Measurements from ENCODE around the gene ANKLE1. TPM values are rescaled to one million over a fixed set of nuclear protein-coding genes. Genes with fewer than 3 reads are reported as not detected.

ANKLE1 gene
- total RNA-seq, 1 experiment from 2014 or later = 0.60 TPM

DNA sequence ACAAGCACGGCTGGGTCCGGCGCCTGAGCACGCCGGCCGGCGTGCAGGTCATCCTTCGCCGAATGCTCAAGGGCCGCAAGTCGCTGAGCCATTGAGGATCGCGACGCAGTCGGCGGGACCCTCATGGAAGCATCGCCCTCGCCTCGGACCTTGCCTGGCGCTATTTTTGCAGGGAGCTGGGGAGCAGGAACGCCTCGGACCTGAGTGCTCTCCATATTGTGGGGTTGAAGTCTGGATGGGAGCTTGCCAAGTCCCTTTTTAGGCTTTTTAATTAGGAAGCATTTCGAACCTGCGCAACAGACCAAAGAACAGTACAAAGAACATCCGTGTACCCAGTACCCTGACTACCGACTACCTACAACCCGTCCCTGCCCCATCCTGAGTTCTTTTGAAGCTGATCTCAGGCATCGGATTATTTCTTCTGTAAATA, 24.6 kb downstream of the ANKLE1 start:
- DNase-seq (ENCODE audit: low spot score) = no peak

GRCh38 chr19:17307876-17308377, 26.2 kb downstream of the ANKLE1 start:
- DNase-seq (ENCODE audit: low spot score) = no peak

- DNase-seq (ENCODE audit: low spot score) = peak; percentile 100
Observed at GRCh38 chr19:17309198-17309964, 27.7 kb downstream of the ANKLE1 start, which contains the start of gene DDA1. Gene DDA1 (plus strand): TSS chr19:17309563. CDS start chr19:17309655, 92 bp downstream.

DNA sequence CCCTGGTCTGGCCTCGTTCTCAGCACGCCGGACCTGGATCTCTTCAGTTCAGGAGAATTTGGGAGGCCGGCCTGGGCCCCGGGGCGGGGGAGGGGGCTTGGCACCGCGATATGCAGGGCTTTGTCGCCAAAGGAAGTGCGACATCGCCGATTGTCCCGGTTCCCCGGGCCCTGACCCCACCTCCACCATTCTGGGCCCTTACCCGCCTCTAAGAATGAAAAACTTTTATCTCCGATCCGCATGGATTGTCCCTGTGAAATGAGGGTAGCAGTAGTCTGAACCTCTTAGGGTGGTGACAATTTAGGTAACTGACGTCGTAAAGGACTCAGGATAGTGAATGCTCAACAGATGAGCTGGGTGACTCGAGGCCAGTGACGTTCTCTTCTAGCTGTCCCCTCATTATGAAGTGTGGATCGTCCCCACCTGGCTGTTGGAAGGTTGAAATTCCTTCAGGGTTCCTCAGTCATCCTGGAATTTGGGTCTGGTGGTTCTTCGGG, 28.3 kb downstream of the ANKLE1 start:
- DNase-seq (ENCODE audit: low spot score) = no peak

DNA sequence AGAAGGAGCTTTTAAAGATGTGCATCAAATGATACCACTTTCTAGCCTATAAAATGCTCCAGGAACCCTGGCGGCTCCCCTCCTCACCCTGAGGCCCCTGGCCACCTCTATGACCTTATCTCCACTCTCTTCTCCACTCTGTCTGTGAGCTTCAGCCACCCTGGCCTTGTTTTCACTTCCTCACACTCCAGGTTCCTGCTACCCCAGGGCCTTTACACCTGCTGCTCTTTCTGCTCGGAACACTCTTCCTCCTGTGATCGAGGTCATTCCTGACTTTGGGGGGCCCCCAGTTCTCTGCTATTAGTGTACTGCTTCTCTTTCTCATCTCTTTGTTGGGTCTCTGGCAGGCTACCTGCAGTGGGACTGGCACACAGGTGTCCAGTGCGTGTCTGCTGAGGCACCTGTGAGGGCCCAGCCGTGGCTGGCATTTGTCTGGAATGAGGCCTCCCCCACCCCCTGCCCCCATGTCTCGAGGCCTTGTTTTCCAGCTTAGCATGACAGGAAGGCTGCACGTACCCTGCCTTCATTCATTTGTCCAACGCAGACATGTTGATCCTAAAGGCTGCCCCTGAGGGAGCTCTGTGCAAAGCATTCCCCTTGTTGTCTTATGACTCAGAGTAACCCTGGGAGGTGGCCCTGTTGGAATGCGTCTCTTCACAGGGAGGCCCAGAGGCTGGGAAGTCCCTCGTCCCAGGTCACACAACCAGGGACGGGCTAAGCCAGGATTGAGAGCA, 29.9 kb downstream of the ANKLE1 start:
- peak; percentile 93 for DNase-seq (ENCODE audit: low spot score)

DNA sequence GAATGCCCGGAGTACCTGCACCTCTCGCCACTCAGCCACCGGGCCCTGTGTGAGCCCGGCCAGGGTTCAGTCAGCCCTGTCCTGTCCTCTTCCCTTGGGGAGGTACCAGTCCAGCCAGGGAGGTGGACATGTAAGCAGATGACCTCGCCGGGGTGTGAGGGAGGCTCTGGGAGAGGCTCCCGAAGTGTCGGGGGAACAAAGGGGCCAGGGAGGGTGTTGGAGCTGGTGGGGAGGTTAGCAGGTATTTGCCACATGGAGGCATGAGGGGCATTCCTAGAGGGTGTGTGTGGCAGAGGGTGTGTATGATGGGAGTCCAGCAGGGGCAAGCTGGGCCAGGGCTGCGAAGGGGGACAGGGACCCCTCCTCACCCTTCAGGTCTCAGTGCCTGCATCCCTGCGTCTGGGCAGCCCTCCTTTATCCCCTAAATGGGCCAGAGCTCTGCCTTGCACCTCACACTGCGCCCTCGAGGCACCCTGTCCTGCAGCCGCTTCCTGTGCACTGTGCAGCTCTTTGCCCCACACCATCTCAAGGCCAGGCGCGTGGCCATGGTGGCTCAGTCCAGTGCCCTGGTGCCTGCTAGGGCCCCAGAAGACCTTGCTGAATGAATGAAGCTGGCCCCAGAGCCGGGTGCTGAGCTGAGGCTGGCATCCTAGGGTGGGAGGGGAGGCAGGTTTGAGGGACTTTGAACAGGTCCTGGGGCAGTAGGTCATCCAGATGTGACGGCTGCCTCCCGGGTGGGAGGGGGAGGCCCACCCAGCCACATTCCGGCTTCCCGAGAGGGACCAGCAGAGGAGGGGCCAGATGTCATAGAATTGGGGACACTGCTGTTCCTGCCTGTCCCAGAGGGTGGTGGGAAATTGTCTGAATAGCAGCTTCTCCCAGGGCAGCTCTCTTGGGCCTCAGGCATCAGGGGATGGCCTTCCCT, 30.8 kb downstream of the ANKLE1 start:
- DNase-seq (ENCODE audit: low spot score) = no peak

DNA sequence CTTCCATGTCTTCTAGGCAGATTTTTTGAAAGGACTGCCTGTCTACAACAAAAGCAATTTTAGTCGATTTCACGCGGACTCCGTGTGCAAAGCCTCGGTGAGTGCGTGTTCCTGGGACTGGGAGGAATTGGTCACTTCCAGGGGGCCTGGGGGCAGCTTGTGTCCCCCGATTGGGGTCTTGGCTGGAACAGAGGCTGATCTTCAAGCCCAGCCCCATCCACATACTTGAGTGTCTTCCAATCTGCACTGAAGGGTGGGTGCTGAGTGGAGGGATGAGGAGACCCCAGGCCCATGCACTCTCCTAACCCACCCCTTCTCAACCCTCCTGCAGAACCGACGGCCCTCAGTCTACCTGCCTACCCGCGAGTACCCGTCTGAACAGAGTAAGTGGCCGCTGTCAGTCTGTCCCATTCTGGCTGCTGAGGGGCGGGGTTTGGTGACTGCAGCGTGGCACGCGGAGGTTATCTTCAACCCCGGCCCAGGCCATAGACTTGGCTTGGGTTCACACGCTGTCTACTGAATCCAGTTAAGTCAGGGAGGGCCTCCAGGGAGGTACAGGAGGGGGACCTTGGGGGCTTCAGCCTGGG, 32.4 kb downstream of the ANKLE1 start:
- no peak for DNase-seq (ENCODE audit: low spot score)

- DNase-seq (ENCODE audit: low spot score) = no peak
Observed at GRCh38 chr19:17318966-17319365, 37.3 kb downstream of the ANKLE1 start.

DNA sequence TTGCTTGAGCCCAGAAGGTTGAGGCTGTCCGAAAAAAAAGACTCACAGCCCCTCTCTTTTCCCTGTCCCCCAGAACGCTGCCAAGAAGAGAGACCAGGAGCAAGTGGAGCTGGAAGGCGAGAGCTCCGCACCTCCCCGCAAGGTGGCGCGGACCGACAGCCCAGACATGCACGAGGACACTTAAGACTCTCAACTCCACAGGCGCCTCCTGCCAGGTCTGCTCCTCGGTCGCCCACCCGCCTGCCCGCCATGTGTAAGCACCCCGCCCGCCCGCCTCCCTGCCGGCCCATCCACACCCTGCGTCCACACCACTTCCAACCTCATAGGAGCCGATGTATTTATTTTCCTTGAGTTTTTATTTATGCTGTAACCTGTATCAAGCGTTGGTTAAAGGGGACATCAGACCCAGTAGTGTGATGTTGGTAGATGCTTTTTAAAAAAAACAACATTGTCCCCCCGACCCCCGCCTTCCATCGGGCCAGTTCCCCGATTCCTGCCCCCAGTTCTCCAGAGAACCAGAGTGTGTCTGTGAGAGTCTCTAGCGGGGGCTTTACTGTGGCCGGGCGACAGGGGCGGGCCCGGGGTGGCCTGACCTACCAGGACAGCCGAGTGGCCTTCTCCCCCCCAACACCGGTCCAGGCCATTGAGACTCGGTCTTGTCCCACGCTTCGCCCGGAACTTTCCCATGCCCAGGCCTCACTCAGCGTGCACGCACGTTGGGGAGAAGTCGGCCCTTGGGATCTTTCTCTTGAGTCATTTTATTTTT, 38.0 kb downstream of the ANKLE1 start:
- DNase-seq (ENCODE audit: low spot score) = no peak

DNA sequence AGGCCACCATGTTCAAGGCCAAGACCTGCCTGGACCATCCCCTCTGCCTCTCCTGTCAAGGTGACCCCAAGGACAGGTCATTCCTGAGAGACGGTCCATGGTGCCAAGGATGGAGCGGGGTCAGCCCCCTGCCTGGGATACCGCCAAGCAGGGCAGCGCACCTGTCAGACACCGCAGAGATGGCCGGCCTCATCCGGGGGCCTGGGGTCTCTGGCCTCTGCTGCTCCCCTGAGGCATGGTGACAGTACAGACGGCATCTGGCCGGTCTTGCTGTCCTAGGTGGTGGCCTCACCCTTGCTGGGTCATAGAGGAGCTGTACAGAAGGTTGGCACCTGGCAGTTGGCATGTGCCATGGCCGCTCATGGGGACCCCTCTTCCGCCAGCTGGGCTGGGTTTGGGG, 38.7 kb downstream of the ANKLE1 start:
- DNase-seq (ENCODE audit: low spot score) = no peak

GRCh38 chr19:17321655-17322489, 40.2 kb downstream of the ANKLE1 start:
- DNase-seq (ENCODE audit: low spot score) = no peak

DNA sequence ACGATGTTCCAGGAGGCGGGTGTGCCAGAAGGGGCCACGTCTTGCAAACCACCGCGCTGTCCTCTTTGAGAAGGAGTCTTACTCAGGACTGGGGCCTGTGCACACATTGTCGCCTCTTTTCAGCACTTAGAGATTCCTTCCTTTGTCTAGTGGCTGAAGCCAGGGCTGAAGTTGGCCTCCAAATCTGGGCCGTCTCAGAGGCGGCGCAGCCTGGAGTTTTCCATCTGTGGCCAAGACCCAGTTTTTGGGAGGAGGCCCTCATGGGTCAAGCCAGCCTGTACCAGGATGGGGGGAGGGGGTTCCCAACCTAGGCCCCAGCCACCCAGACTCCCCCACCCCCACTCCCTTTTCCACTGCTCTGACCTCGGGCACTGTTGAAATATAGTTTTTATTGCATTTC, 41.2 kb downstream of the ANKLE1 start:
- DNase-seq (ENCODE audit: low spot score) = no peak

DNA sequence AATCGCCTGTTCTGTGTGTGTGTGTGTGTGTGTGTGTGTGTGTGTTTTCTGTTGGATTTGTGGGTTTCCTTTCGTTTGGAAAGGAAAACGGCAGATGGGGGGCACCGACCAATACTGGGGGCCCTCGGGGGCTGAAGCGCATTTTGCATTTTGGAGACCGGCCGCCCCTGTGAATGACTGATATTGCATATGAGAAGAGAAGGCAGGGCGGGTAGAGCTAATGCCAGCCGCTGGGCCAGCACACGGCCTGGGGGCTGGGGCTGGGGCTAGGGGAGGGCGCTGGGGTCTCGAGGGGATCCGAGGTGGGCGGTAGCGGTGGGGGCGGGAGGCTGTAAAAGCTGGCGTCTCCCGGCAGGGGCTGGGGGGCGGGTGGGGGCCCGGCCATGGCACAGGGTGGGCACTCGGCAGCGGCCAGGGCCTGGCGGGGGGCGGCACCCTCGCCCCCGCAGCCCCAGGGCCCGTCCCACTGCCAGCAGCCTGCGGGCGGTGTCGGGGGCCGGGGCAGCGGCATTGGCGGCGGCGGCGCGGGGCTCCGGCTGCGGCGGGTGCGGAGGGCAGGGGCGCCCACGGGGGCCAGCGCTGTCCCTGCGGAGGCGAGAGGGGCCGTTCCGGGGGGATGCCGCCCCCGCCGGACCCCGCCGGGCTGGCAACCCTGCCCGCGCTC, 41.7 kb downstream of the ANKLE1 start:
- DNase-seq (ENCODE audit: low spot score) = no peak

- DNase-seq (ENCODE audit: low spot score) = no peak
Observed at GRCh38 chr19:17323964-17324332, 42.2 kb downstream of the ANKLE1 start.

DNA sequence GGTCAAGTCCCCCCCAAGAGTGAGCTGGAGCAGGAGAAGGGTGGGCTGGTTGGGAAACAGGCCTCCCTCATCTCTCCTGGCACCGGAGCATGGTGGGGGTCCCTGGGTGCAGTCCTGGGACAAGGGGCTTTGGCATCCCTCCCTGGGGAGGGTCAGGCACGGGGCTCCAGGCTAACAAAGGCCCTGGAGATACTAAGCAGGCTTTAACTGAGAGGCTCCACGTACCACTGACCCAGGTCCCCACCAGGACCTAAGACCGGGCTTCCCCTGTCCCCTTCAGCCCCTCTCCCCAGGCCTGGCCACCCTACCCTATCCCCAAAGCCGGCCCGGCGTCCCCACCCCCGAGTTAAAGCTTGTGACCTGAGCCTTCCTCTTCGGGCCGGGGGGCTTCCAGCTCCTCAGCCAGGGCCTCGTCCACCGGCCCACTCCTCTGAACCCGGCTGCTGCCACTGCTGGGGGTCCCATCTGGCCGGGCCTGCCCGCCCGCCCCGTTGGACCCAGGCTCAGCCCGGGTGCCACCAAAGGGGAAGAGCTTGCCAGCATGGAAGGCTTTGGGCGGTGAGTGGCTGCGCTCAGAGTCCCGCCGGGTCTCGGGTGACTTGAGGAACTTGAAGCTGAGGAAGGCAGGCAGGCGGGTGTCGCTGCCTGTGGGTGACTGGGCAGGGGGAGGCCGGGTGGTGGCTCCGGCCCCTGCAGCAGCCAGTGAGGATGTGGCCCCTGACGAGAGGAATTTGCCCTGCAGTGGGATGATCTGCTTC, 42.8 kb downstream of the ANKLE1 start:
- no peak for DNase-seq (ENCODE audit: low spot score)

DNA sequence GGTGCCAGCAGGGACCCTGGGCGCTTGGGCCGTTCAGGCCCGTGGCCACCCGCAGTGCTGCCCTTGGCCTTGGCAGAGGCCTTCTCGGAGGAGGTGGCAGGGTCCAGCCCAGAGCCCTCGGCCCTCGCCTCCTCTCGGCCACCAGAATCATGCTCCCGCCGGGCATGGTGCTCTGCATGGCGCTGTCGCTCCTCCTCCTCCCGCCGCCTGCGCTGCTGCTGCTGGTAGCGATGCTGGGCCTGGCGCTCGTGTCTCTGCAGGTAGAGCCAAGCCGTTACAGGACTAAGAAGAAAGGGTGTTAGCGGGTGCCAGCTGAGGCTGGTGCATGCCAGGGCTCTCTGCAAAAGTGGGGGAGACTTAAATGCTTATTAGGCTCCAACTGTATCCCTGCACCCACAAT, 43.4 kb downstream of the ANKLE1 start:
- DNase-seq (ENCODE audit: low spot score) = no peak

GRCh38 chr19:17325881-17326594, 44.3 kb downstream of the ANKLE1 start:
- DNase-seq (ENCODE audit: low spot score) = no peak

DNA sequence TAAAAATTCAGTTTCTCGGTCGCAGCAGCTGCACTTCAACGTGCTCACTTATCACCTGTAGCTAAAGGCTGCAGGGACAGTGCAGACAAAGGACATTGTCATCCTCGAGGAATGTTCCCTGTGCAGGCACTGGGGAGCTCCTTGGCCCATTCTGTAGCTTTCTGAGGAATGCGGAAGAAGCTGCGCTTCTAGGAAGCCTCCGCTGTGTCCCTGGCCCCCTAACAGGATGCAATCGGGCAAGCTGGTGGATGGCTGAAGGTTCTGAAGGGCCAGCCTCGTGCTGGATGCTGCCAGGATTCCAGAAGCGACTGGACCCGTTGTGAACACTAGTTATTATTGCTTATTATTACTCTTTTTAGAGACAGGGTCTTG, 44.9 kb downstream of the ANKLE1 start:
- no peak for DNase-seq (ENCODE audit: low spot score)

Measured in A172 (cell line).